ENCODE data around the gene TTC22.

DNA sequence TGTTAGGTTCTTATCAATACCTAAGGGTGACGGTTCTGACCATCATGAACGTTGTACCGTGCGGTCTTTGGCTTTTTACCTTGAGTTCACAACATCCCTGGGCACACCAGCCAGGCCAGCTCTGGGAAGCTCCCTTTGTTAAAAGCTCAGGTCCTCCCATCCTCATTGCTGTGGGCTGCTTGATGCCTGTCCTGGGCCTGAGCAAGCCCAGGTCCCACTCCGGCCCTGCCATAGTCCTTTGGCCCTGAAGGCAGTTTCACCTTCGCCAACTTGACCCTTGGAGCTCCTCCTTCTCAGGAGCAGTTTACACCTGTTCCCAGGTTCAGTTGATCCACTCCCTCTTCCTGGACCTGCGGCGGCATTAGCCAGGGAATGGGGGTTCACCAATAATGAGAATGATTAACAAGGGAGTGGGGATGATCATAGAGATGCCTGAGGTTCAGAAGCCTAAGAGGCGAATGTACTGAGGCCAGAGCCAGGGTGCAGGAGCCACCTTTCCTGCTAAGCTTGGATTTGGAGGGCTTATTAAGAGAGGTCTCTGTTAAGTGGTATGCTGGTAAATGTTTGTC lies 45.7 kb upstream of the TTC22 start:
- TF ChIP-seq GATA2 (IDR thresholded peaks at IDR 0.05; ENCODE audit: low read depth, low read length) = no peak
- no peak for TF ChIP-seq GATA3 (IDR thresholded peaks at IDR 0.05; ENCODE audit: low read depth, low read length)
